ENCODE data around the gene ST7L. TPM values are rescaled to one million over a fixed set of nuclear protein-coding genes. Genes with fewer than 3 reads are reported as not detected.

Gene ST7L
- total RNA-seq, 1 donor from 2014 or later, result 12.6 TPM

GRCh38 chr1:112507921-112508277, 111.0 kb downstream of the ST7L start:
- Histone ChIP-seq H3K27me3 (ENCODE audit: low read depth) (peaks cover 33% of the 10 kb centered on the region), H3K27ac (replicated peaks) (no peak overlapping the region), H3K9me3 (replicated peaks) (no peaks in the 10 kb centered on the region), H3K4me1 (peaks cover 24% of the 10 kb centered on the region), H3K4me3 (peak overlapping the region; percentile 72), H3K36me3 (no peaks in the 10 kb centered on the region)
- TF ChIP-seq, protein P1, sequence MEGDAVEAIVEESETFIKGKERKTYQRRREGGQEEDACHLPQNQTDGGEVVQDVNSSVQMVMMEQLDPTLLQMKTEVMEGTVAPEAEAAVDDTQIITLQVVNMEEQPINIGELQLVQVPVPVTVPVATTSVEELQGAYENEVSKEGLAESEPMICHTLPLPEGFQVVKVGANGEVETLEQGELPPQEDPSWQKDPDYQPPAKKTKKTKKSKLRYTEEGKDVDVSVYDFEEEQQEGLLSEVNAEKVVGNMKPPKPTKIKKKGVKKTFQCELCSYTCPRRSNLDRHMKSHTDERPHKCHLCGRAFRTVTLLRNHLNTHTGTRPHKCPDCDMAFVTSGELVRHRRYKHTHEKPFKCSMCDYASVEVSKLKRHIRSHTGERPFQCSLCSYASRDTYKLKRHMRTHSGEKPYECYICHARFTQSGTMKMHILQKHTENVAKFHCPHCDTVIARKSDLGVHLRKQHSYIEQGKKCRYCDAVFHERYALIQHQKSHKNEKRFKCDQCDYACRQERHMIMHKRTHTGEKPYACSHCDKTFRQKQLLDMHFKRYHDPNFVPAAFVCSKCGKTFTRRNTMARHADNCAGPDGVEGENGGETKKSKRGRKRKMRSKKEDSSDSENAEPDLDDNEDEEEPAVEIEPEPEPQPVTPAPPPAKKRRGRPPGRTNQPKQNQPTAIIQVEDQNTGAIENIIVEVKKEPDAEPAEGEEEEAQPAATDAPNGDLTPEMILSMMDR (IDR thresholded peaks at IDR 0.05; ENCODE audit: borderline replicate concordance), result no peak
- intact Hi-C loops (cut with micrococcal nuclease), result no loop called here
- no peak for DNase-seq

DNA sequence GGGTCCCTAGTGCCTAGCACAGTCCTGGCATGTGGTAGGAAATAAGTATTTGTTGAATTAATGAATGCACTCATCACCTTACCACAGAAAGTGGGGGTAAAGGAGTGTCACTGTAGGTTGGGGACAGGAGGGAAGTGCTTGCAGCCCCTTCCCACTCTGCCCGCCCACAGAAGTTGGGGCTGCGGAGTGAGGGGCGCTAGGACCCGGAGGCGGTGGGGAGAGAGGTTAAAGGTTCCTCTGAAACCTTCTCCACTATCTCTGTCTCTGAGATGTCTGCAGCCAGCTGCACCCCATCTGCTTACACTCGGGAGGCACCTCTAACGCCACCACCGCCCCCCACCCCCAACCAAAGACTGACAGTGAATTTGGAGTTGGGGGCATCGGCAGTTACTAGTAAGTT, 111.6 kb downstream of the ST7L start:
- TF ChIP-seq, protein P1 (IDR thresholded peaks at IDR 0.05; ENCODE audit: borderline replicate concordance), result no peak
- Histone ChIP-seq H3K4me1 (peaks cover 30% of the 10 kb centered on the region), H3K36me3 (no peaks in the 10 kb centered on the region), H3K9me3 (replicated peaks) (no peaks in the 10 kb centered on the region), H3K27me3 (ENCODE audit: low read depth) (peaks cover 33% of the 10 kb centered on the region), H3K27ac (replicated peaks) (no peak overlapping the region), H3K4me3 (no peak overlapping the region)
- intact Hi-C loops (cut with micrococcal nuclease), result no loop called here
- DNase-seq, result no peak

DNA sequence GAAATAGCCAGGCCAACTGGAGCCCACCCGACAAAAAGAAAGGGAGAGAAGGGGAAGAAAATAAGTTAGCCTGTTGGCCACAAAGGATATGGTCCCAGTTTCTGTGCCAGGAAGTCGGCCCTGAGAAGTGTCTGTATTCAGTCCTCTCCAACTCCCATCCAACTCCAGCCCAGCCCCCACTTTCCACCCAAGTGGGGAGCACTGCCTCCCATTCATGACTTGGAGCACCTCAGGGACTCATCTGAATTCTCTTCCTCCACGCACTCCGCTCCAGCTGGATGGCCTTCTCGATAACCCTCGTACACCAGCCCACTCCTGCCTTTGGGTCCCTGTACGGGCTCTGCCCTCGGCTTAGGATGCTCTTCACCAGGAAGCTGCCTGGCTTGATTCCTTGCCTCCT, 112.2 kb downstream of the ST7L start:
- no peaks in the 10 kb centered on the region for H3K36me3 ChIP-seq
- no peak for DNase-seq
- H3K4me3 ChIP-seq, result no peak overlapping the region
- intact Hi-C loops (cut with micrococcal nuclease), result no loop called here
- peaks cover 36% of the 10 kb centered on the region for H3K4me1 ChIP-seq
- no peak overlapping the region for H3K27ac ChIP-seq (replicated peaks)
- TF ChIP-seq, protein P1 (IDR thresholded peaks at IDR 0.05; ENCODE audit: borderline replicate concordance), result no peak
- peaks cover 33% of the 10 kb centered on the region for H3K27me3 ChIP-seq (ENCODE audit: low read depth)
- no peaks in the 10 kb centered on the region for H3K9me3 ChIP-seq (replicated peaks)

DNA sequence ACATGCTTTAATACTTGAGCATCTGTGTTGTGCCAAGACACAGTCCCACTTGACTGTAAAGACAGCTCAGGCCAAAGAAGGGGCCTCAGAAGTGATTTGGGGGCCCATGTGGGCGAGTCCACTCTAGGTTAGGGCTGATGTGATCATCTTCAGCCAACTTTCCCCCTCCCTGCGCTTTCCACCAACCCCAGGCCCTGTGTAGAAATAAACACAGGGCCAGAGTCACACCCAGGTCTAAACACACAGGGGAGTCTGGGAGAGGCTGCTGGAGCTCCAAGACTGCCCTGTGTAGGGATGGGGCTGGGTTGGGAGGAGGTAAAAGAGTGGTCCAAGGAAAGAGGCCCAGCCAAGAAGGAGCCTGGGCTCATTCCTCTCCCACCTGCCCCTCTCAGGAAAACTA, 112.6 kb downstream of the ST7L start:
- H3K4me3 ChIP-seq, result no peak overlapping the region

GRCh38 chr1:112505878-112506277, 113.1 kb downstream of the ST7L start:
- Histone ChIP-seq H3K9me3 (replicated peaks) (no peaks in the 10 kb centered on the region), H3K4me3 (no peak overlapping the region), H3K27me3 (ENCODE audit: low read depth) (peaks cover 33% of the 10 kb centered on the region), H3K27ac (replicated peaks) (no peak overlapping the region), H3K4me1 (peaks cover 42% of the 10 kb centered on the region), H3K36me3 (no peaks in the 10 kb centered on the region)
- no peak for DNase-seq
- intact Hi-C loops (cut with micrococcal nuclease), result no loop called here
- TF ChIP-seq, protein P1 (IDR thresholded peaks at IDR 0.05; ENCODE audit: borderline replicate concordance), result no peak

More for the DNA sequence above, 112.6 kb downstream of the ST7L start:
- DNase-seq, result no peak
- Histone ChIP-seq H3K9me3 (replicated peaks) (no peaks in the 10 kb centered on the region), H3K36me3 (no peaks in the 10 kb centered on the region), H3K4me1 (peaks cover 40% of the 10 kb centered on the region), H3K27me3 (ENCODE audit: low read depth) (peaks cover 33% of the 10 kb centered on the region), H3K27ac (replicated peaks) (no peak overlapping the region)
- TF ChIP-seq, protein P1 (IDR thresholded peaks at IDR 0.05; ENCODE audit: borderline replicate concordance), result no peak
- intact Hi-C loops (cut with micrococcal nuclease), result no loop called here

GRCh38 chr1:112505400-112505785, 113.5 kb downstream of the ST7L start:
- Histone ChIP-seq H3K27ac (replicated peaks) (no peak overlapping the region), H3K4me3 (no peak overlapping the region), H3K9me3 (replicated peaks) (no peaks in the 10 kb centered on the region), H3K36me3 (no peaks in the 10 kb centered on the region), H3K27me3 (ENCODE audit: low read depth) (peaks cover 33% of the 10 kb centered on the region), H3K4me1 (peaks cover 42% of the 10 kb centered on the region)
- TF ChIP-seq, protein P1 (IDR thresholded peaks at IDR 0.05; ENCODE audit: borderline replicate concordance), result no peak
- no peak for DNase-seq
- intact Hi-C loops (cut with micrococcal nuclease), result no loop called here

Measured in left ventricle myocardium inferior (tissue), 1 donor.